ENCODE results near the gene MYBBP1A.
A peak's percentile ranks its signal among the peaks of the same experiment; 100 is the strongest.

The MYBBP1A gene

GRCh38 chr17:4572131-4572530 is 16.9 kb upstream of the MYBBP1A start:
- H3K9ac ChIP-seq = no peak overlapping the region
- TF ChIP-seq Cebpa-rat (IDR thresholded peaks at IDR 0.05) = no peak
- H3K4me2 ChIP-seq = no peak overlapping the region
- no peak overlapping the region for H3K27ac ChIP-seq
- no peaks in the 10 kb centered on the region for H3K36me3 ChIP-seq
- H3K4me3 ChIP-seq = no peak overlapping the region
- peaks cover 10 to 26% (median 17%) of the 10 kb centered on the region in 10 experiments for H3K4me1 ChIP-seq
- H4K20me1 ChIP-seq = no peaks in the 10 kb centered on the region
- H3K9me3 ChIP-seq (replicated peaks in 1 of 11) = no peaks in the 10 kb centered on the region
- no peaks in the 10 kb centered on the region for H3K27me3 ChIP-seq

GRCh38 chr17:4569591-4569990 is 14.4 kb upstream of the MYBBP1A start:
- no peak overlapping the region for H3K9ac ChIP-seq
- H3K4me2 ChIP-seq = peak overlapping the region in 3 of 11 experiments; percentile 4 to 12 (median 6); a peak in 3 of 22 replicates
- H3K4me1 ChIP-seq = peaks cover 0 to 16% (median 9%) of the 10 kb centered on the region in 10 experiments; a peak in 12 of 20 replicates
- no peaks in the 10 kb centered on the region for H3K27me3 ChIP-seq
- TF ChIP-seq Cebpa-rat (IDR thresholded peaks at IDR 0.05) = no peak
- no peaks in the 10 kb centered on the region for H3K36me3 ChIP-seq
- no peak overlapping the region for H3K4me3 ChIP-seq
- H3K27ac ChIP-seq = no peak overlapping the region
- H3K9me3 ChIP-seq (replicated peaks in 1 of 11) = no peaks in the 10 kb centered on the region
- H4K20me1 ChIP-seq = no peaks in the 10 kb centered on the region

GRCh38 chr17:4566785-4567184 is 11.6 kb upstream of the MYBBP1A start:
- Histone ChIP-seq H3K27me3 (no peaks in the 10 kb centered on the region), H3K27ac (no peak overlapping the region), H3K4me2 (no peak overlapping the region), H3K9me3 (replicated peaks in 1 of 11) (no peaks in the 10 kb centered on the region), H3K4me3 (no peak overlapping the region), H3K9ac (no peak overlapping the region), H3K4me1 (peaks cover 7 to 26% (median 14%) of the 10 kb centered on the region in 10 experiments; a peak in 17 of 20 replicates), H4K20me1 (no peaks in the 10 kb centered on the region), H3K36me3 (no peaks in the 10 kb centered on the region)
- no peak for TF ChIP-seq Cebpa-rat (IDR thresholded peaks at IDR 0.05)

GRCh38 chr17:4565209-4566141 is 10.3 kb upstream of the MYBBP1A start:
- Histone ChIP-seq H4K20me1 (no peaks in the 10 kb centered on the region), H3K27me3 (no peaks in the 10 kb centered on the region), H3K9ac (peak overlapping the region in 4 of 11 experiments; percentile 17 to 44 (median 20); a peak in 4 of 22 replicates), H3K9me3 (replicated peaks in 1 of 11) (no peaks in the 10 kb centered on the region), H3K4me1 (peaks cover 7 to 40% (median 27%) of the 10 kb centered on the region in 10 experiments; a peak in 17 of 20 replicates), H3K27ac (no peak overlapping the region), H3K36me3 (no peaks in the 10 kb centered on the region), H3K4me3 (no peak overlapping the region), H3K4me2 (peak overlapping the region; percentile 21 to 61 (median 50); a peak in 16 of 22 replicates)
- TF ChIP-seq Cebpa-rat (IDR thresholded peaks at IDR 0.05) = no peak

GRCh38 chr17:4562015-4562969 is 7.1 kb upstream of the MYBBP1A start:
- Histone ChIP-seq H3K36me3 (no peaks in the 10 kb centered on the region), H3K27ac (0 out of 22 replicates have a peak overlapping the region, but pooled peaks of 1 of the 11 experiments have one; percentile 19), H3K4me1 (peaks cover 7 to 48% (median 36%) of the 10 kb centered on the region in 10 experiments; a peak in 17 of 20 replicates), H3K27me3 (no peaks in the 10 kb centered on the region), H4K20me1 (no peaks in the 10 kb centered on the region), H3K4me2 (peak overlapping the region in 9 of 11 experiments; percentile 18 to 79 (median 62); a peak in 18 of 22 replicates), H3K9me3 (replicated peaks in 1 of 11) (no peaks in the 10 kb centered on the region), H3K9ac (peak overlapping the region in 1 of 11 experiments; percentile 5; a peak in 1 of 22 replicates), H3K4me3 (no peak overlapping the region)
- TF ChIP-seq Cebpa-rat (IDR thresholded peaks at IDR 0.05) = no peak

GRCh38 chr17:4560837-4561256 is 5.7 kb upstream of the MYBBP1A start:
- Histone ChIP-seq H3K27ac (no peak overlapping the region), H3K27me3 (no peaks in the 10 kb centered on the region), H3K9me3 (replicated peaks in 1 of 11) (no peaks in the 10 kb centered on the region), H3K4me1 (peaks cover 13 to 57% (median 44%) of the 10 kb centered on the region in 10 experiments), H3K4me3 (no peak overlapping the region), H3K9ac (0 out of 22 replicates have a peak overlapping the region, but pooled peaks of 1 of the 11 experiments have one; percentile 7), H4K20me1 (no peaks in the 10 kb centered on the region), H3K4me2 (peak overlapping the region in 8 of 11 experiments; percentile 20 to 79 (median 59); a peak in 15 of 22 replicates), H3K36me3 (no peaks in the 10 kb centered on the region)
- TF ChIP-seq Cebpa-rat (IDR thresholded peaks at IDR 0.05) = no peak

- no peaks in the 10 kb centered on the region for H3K27me3 ChIP-seq
- H3K4me3 ChIP-seq = no peak within 1 kb of the TSS
- no peaks in the 10 kb centered on the region for H3K36me3 ChIP-seq
- H4K20me1 ChIP-seq = no peaks in the 10 kb centered on the region
- H3K9me3 ChIP-seq (replicated peaks in 1 of 11) = no peaks in the 10 kb centered on the region
- H3K9ac ChIP-seq = 0 out of 22 replicates have a peak within 1 kb of the TSS, but pooled peaks of 2 of the 11 experiments have one; percentile 5 to 7
- H3K4me2 ChIP-seq = peak within 1 kb of the TSS in 8 of 11 experiments; percentile 40 to 79 (median 64); a peak in 17 of 22 replicates
- no peak within 1 kb of the TSS for H3K27ac ChIP-seq
- TF ChIP-seq Cebpa-rat (IDR thresholded peaks at IDR 0.05) = no peak
- H3K4me1 ChIP-seq = peaks cover 16 to 58% (median 47%) of the 10 kb centered on the region in 10 experiments
Observed at GRCh38 chr17:4560421-4560820, 5.2 kb upstream of the MYBBP1A start, which contains the start of gene GGT6. Gene GGT6, minus strand, starts transcription at chr17:4560577. Its CDS starts 56 bp downstream, at chr17:4560521.

- H3K27me3 ChIP-seq = no peaks in the 10 kb centered on the region
- no peaks in the 10 kb centered on the region for H3K36me3 ChIP-seq
- H3K9ac ChIP-seq = 0 out of 22 replicates have a peak overlapping the region, but pooled peaks of 1 of the 11 experiments have one; percentile 5
- peak overlapping the region in 7 of 11 experiments; percentile 40 to 79 (median 62); a peak in 12 of 22 replicates for H3K4me2 ChIP-seq
- TF ChIP-seq Cebpa-rat (IDR thresholded peaks at IDR 0.05) = no peak
- H3K4me3 ChIP-seq = no peak overlapping the region
- H4K20me1 ChIP-seq = no peaks in the 10 kb centered on the region; a peak in 1 of 22 replicates
- no peak overlapping the region for H3K27ac ChIP-seq
- H3K4me1 ChIP-seq = peaks cover 16 to 55% (median 47%) of the 10 kb centered on the region in 10 experiments
- H3K9me3 ChIP-seq (replicated peaks in 1 of 11) = no peaks in the 10 kb centered on the region
Observed at GRCh38 chr17:4559966-4560365, 4.8 kb upstream of the MYBBP1A start.

Data from BLaER1 treated with 17β-estradiol and CSF1 and Interleukin-3, amounts not matched to agents 10 nM and 100 nM (cell line).